Measurements from ENCODE around the gene GLT8D1. TPM values are rescaled to one million over a fixed set of nuclear protein-coding genes. Genes with fewer than 3 reads are reported as not detected.
A peak's percentile ranks its signal among the peaks of the same experiment; 100 is the strongest.

Gene GLT8D1
- total and polyA plus RNA-seq, 4 donors: 33.3 to 77.9 (median 56.7) TPM

DNA sequence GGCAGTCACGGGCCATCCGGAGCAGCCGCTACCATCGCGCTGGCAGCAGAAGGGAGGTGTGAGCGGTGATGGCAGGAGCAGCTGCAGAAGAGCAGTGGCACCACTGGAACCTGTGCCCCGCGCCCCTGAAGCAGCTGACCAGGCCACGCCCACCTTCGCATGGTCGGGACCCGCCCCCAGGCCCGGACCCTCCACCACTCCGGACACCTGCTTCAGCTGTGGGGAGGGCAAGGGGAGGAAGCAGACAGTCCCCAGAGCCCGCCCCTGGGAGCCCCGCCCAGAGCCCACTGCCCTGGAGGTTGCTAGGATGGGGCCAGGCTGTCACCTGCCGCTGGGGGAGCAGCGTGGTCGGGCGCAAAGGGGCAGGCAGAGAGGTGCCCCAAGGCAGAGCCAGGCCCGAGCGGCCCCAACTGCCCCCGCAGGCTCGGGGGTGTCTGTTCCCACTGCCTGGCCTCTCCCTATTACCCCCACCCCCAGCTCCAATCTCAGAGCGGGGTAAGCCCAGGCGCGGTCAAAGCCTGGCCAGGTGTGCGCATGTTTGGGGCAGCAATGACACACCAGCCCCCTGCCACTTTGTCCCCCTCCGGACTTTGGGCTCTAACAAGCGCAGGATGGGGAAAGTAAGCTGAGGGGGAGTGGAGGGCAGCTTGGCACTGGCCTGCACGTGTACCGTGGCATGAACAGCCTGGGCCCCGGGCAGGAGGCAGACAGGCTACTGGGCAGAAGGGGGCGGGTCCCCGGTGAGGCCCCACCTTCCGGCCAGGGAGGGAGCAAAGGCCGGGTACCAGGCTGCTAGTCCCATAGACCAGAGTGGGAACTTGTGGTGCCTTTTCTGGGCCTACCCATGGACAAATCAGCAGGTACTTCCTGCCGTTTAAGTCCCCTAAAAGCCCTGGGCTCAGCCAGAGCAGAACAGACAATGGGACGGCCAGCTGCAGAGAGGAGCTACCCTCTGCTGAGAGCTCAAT is 9.0 kb upstream of the GLT8D1 start:
- no peaks in the 10 kb centered on the region for H3K27me3 ChIP-seq (ENCODE audit: control insufficient read depth in 4 of 4, insufficient read depth in 4 of 4, low read length in 3 of 4)
- no peaks in the 10 kb centered on the region for H3K9me3 ChIP-seq (ENCODE audit: control insufficient read depth in 4 of 4, low read length in 3 of 4)
- DNase-seq (ENCODE audit: low spot score): no peak
- peaks cover 2 to 18% (median 10%) of the 10 kb centered on the region in 4 donors for H3K4me1 ChIP-seq (ENCODE audit: control insufficient read depth in 4 of 4, insufficient read depth in 4 of 4, low read length in 3 of 4)
- H3K27ac ChIP-seq (ENCODE audit: low read depth in 1 of 2, low read length in 2 of 2): no peak overlapping the region
- peaks cover 0 to 5% (median 3%) of the 10 kb centered on the region in 4 donors for H3K36me3 ChIP-seq (ENCODE audit: control insufficient read depth in 4 of 4, insufficient read depth in 3 of 4, low read depth in 1 of 4, low read length in 3 of 4)
- peak in 1 of 2 donors; percentile 47 for TF ChIP-seq HNF4A (conservative IDR thresholded peaks at IDR 0.05)
- no peak for TF ChIP-seq GABPA (IDR thresholded peaks at IDR 0.05 in 1 of 2, conservative IDR thresholded peaks at IDR 0.05 in 1 of 2)
- H3K9ac ChIP-seq (ENCODE audit: low read depth in 1 of 2, low read length in 2 of 2): no peak overlapping the region
- 72% methylated on average over 39 of the region's 39 CpGs for WGBS
- H3K4me3 ChIP-seq (ENCODE audit: low read depth in 1 of 3, low read length in 3 of 3): no peak overlapping the region

DNA sequence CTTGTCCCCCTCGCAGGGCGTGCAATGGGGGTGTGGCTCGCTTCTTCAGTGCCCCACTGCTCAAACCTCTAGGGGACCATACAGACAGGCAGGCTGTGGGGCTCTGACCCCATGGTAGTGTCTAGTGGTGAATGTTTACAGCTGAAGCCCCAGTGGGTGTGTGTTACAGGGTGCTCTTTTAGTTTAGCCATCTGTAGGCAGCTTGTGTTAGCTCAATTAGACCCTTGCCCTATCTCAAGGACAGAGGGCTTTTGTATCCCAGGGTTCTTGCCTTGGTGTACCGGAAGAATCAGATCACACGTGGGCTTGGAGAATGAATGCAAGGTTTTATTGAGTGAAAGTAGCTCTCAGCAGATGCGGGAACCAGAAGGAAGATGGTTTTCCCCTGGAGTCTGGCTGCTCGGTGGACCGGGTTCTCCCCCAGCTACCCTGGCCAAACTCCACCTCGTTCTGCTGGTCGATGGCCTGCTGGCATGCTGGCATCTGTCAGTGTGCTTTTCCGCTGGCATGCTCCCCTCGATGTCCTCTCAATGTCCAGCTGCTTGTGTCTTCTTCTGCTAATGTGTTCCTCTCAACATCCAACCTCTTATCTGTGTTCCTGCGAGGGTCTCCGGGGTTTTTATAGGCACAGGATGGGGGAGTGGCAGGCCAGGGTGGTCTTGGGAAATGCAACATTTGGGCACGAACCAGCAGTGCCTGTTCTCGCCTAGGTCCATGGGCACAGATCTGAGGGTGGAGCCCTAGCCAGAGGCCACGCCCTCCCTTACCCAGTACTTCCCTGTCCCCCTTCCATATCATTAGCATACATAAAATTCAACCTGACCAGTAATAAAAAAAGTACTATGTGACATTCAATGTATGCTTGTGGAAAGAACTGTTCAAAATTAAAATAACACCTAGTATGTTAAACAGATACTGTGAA is 7.0 kb upstream of the GLT8D1 start:
- Histone ChIP-seq H3K36me3 (ENCODE audit: control insufficient read depth in 4 of 4, insufficient read depth in 3 of 4, low read depth in 1 of 4, low read length in 3 of 4) (peaks cover 2 to 9% (median 6%) of the 10 kb centered on the region in 4 donors), H3K4me3 (ENCODE audit: low read depth in 1 of 3, low read length in 3 of 3) (no peak overlapping the region), H3K9me3 (ENCODE audit: control insufficient read depth in 4 of 4, low read length in 3 of 4) (no peaks in the 10 kb centered on the region), H3K27me3 (ENCODE audit: control insufficient read depth in 4 of 4, insufficient read depth in 4 of 4, low read length in 3 of 4) (no peaks in the 10 kb centered on the region), H3K27ac (ENCODE audit: low read depth in 1 of 2, low read length in 2 of 2) (no peak overlapping the region), H3K9ac (ENCODE audit: low read depth in 1 of 2, low read length in 2 of 2) (no peak overlapping the region), H3K4me1 (ENCODE audit: control insufficient read depth in 4 of 4, insufficient read depth in 4 of 4, low read length in 3 of 4) (peaks cover 2 to 21% (median 12%) of the 10 kb centered on the region in 4 donors)
- WGBS: 53% methylated on average over 17 of the region's 17 CpGs
- TF ChIP-seq RXRA (IDR thresholded peaks at IDR 0.05) (peak; percentile 21 to 34), RAD21 (IDR thresholded peaks at IDR 0.05) (peak in 1 of 2 donors; percentile 23), HNF4A (conservative IDR thresholded peaks at IDR 0.05) (peak; percentile 59 to 64)
- TF ChIP-seq, protein P1, sequence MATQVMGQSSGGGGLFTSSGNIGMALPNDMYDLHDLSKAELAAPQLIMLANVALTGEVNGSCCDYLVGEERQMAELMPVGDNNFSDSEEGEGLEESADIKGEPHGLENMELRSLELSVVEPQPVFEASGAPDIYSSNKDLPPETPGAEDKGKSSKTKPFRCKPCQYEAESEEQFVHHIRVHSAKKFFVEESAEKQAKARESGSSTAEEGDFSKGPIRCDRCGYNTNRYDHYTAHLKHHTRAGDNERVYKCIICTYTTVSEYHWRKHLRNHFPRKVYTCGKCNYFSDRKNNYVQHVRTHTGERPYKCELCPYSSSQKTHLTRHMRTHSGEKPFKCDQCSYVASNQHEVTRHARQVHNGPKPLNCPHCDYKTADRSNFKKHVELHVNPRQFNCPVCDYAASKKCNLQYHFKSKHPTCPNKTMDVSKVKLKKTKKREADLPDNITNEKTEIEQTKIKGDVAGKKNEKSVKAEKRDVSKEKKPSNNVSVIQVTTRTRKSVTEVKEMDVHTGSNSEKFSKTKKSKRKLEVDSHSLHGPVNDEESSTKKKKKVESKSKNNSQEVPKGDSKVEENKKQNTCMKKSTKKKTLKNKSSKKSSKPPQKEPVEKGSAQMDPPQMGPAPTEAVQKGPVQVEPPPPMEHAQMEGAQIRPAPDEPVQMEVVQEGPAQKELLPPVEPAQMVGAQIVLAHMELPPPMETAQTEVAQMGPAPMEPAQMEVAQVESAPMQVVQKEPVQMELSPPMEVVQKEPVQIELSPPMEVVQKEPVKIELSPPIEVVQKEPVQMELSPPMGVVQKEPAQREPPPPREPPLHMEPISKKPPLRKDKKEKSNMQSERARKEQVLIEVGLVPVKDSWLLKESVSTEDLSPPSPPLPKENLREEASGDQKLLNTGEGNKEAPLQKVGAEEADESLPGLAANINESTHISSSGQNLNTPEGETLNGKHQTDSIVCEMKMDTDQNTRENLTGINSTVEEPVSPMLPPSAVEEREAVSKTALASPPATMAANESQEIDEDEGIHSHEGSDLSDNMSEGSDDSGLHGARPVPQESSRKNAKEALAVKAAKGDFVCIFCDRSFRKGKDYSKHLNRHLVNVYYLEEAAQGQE (IDR thresholded peaks at IDR 0.05): no peak
- no peak for DNase-seq (ENCODE audit: low spot score)

DNA sequence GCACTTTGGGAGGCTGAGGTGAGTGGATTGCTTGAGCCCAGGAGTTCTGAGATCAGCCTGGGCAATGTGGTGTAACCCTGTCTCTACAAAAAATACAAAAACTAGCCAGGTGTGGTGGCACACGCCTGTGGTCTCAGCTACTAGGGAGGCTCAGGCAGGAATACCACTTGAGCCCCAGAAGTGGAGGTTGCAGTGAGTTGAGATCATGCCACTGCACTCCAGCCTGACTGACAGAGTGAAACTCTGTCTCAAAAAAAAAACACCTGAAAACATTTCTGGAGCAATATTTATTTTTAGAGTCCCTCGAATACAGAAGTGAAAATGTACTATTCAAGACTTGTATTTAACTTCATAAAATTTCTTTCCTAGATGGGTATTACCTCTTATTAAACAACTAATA is 4.9 kb upstream of the GLT8D1 start:
- WGBS: 84% methylated on average over 2 of the region's 2 CpGs
- Histone ChIP-seq H3K27ac (ENCODE audit: low read depth in 1 of 2, low read length in 2 of 2) (no peak overlapping the region), H3K9ac (ENCODE audit: low read depth in 1 of 2, low read length in 2 of 2) (no peak overlapping the region), H3K9me3 (ENCODE audit: control insufficient read depth in 4 of 4, low read length in 3 of 4) (no peaks in the 10 kb centered on the region), H3K4me1 (ENCODE audit: control insufficient read depth in 4 of 4, insufficient read depth in 4 of 4, low read length in 3 of 4) (peaks cover 2 to 35% (median 21%) of the 10 kb centered on the region in 4 donors), H3K36me3 (ENCODE audit: control insufficient read depth in 4 of 4, insufficient read depth in 3 of 4, low read depth in 1 of 4, low read length in 3 of 4) (peaks cover 0 to 9% (median 5%) of the 10 kb centered on the region in 4 donors), H3K4me3 (ENCODE audit: low read depth in 1 of 3, low read length in 3 of 3) (no peak overlapping the region), H3K27me3 (ENCODE audit: control insufficient read depth in 4 of 4, insufficient read depth in 4 of 4, low read length in 3 of 4) (no peaks in the 10 kb centered on the region)
- no peak for DNase-seq (ENCODE audit: low spot score)
- TF ChIP-seq NR2F2 (IDR thresholded peaks at IDR 0.05): no peak
- TF ChIP-seq, protein P2, sequence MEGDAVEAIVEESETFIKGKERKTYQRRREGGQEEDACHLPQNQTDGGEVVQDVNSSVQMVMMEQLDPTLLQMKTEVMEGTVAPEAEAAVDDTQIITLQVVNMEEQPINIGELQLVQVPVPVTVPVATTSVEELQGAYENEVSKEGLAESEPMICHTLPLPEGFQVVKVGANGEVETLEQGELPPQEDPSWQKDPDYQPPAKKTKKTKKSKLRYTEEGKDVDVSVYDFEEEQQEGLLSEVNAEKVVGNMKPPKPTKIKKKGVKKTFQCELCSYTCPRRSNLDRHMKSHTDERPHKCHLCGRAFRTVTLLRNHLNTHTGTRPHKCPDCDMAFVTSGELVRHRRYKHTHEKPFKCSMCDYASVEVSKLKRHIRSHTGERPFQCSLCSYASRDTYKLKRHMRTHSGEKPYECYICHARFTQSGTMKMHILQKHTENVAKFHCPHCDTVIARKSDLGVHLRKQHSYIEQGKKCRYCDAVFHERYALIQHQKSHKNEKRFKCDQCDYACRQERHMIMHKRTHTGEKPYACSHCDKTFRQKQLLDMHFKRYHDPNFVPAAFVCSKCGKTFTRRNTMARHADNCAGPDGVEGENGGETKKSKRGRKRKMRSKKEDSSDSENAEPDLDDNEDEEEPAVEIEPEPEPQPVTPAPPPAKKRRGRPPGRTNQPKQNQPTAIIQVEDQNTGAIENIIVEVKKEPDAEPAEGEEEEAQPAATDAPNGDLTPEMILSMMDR (IDR thresholded peaks at IDR 0.05; ENCODE audit: low read depth, low read length, missing input control): no peak
- TF ChIP-seq RXRA (IDR thresholded peaks at IDR 0.05): no peak
- no peak for TF ChIP-seq YY1 (IDR thresholded peaks at IDR 0.05)
- TF ChIP-seq FOXA1 (IDR thresholded peaks at IDR 0.05): no peak

All from liver (tissue), 9 donors.